NCI-H526 (cell line): ENCODE measurements around the gene SH3BGRL2.
"Not testable (repeated sequence)": the region's sequence is repeated elsewhere in the genome, so short reads cannot be mapped to it uniquely, and the experiment has no call there.

Experiments
- DNase-seq, 2 experiments: peaks; one replicate each; lab custom pipeline; 2025; lab: John Stamatoyannopoulos, UW

Gene SH3BGRL2

GRCh38 chr6:79745282-79745681 lies 114.2 kb downstream of the SH3BGRL2 start:
- not testable (repeated sequence) for DNase-seq

DNA sequence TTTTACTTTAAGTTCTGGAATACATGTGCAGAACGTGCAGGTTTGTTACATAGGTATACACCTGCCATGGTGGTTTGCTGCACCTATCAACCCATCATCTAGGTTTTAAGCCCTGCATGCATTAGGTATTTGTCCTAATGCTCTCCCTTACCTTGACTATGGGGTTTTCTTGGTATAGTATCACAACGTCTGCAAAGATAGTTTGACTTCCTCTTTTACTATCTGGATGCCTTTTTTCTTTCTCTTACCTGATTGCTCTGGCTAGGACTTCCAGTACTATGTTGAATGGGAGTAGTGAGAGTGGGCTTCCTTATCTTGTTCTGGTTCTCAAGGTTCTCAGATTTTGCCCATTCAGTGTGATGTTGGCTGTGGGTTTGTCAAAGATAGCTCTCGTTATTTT lies 115.2 kb downstream of the SH3BGRL2 start:
- not testable (repeated sequence) for DNase-seq

- no peak for DNase-seq
Observed at GRCh38 chr6:79750806-79751205, 119.7 kb downstream of the SH3BGRL2 start.
